Stimulated activated CD4-positive, alpha-beta T cell treated with anti-CD3 and anti-CD28 coated beads, Interleukin-2, amount 100 ng/mL, for 4 hours (primary cell): ENCODE data around the gene MDM2.
"Not testable (repeated sequence)": the region's sequence is repeated elsewhere in the genome, so short reads cannot be mapped to it uniquely, and the experiment has no call there.

Experiments
- DNase-seq: peaks from one replicate; pipeline ENCODE4 v3.0.0-alpha.2; 2020; ENCODE audit warnings: low read depth

The MDM2 gene

GRCh38 chr12:68827895-68828671, 20.1 kb downstream of the MDM2 start:
- no peak for DNase-seq

GRCh38 chr12:68828672-68829068, 20.7 kb downstream of the MDM2 start:
- DNase-seq = no peak

- DNase-seq = no peak
Observed at GRCh38 chr12:68831272-68831671, 23.3 kb downstream of the MDM2 start.

- DNase-seq = no peak
Observed at GRCh38 chr12:68831751-68832503, 23.9 kb downstream of the MDM2 start.

GRCh38 chr12:68832504-68832867, 24.5 kb downstream of the MDM2 start:
- no peak for DNase-seq

GRCh38 chr12:68833508-68833907, 25.5 kb downstream of the MDM2 start:
- no peak for DNase-seq

GRCh38 chr12:68835333-68835908, 27.4 kb downstream of the MDM2 start:
- no peak for DNase-seq

- no peak for DNase-seq
Observed at GRCh38 chr12:68837215-68837614, 29.2 kb downstream of the MDM2 start.

- no peak for DNase-seq
Observed at GRCh38 chr12:68838046-68838886, 30.3 kb downstream of the MDM2 start.

GRCh38 chr12:68839183-68840147, 31.5 kb downstream of the MDM2 start:
- DNase-seq = no peak

- DNase-seq = not testable (repeated sequence)
Observed at GRCh38 chr12:68841175-68841574, 33.2 kb downstream of the MDM2 start.

GRCh38 chr12:68841717-68842116, 33.7 kb downstream of the MDM2 start:
- DNase-seq = no peak

- no peak for DNase-seq
Observed at GRCh38 chr12:68842123-68842522, 34.1 kb downstream of the MDM2 start.

GRCh38 chr12:68842784-68843567, 35.0 kb downstream of the MDM2 start:
- no peak for DNase-seq

- DNase-seq = no peak
Observed at GRCh38 chr12:68844318-68844745, 36.4 kb downstream of the MDM2 start.

GRCh38 chr12:68844788-68845695, 37.1 kb downstream of the MDM2 start:
- DNase-seq = no peak

- no peak for DNase-seq
Observed at GRCh38 chr12:68846811-68847210, 38.8 kb downstream of the MDM2 start.

- DNase-seq = no peak
Observed at GRCh38 chr12:68850390-68850789, 42.4 kb downstream of the MDM2 start.
